Raji (cell line): ENCODE measurements around the gene CYGB.
A peak's percentile ranks its signal among the peaks of the same experiment; 100 is the strongest.

ENCODE experiments used
- POLR2A ChIP-seq: IDR thresholded peaks from 2 replicates; pipeline ENCODE4 v1.6.1; 2011; ENCODE audit warnings: low read depth, low read length, control low read depth; ENCODE audit not compliant: insufficient read depth

Gene CYGB

GRCh38 chr17:76558198-76559095 is 20.9 kb upstream of the CYGB start:
- TF ChIP-seq POLR2A: no peak

DNA sequence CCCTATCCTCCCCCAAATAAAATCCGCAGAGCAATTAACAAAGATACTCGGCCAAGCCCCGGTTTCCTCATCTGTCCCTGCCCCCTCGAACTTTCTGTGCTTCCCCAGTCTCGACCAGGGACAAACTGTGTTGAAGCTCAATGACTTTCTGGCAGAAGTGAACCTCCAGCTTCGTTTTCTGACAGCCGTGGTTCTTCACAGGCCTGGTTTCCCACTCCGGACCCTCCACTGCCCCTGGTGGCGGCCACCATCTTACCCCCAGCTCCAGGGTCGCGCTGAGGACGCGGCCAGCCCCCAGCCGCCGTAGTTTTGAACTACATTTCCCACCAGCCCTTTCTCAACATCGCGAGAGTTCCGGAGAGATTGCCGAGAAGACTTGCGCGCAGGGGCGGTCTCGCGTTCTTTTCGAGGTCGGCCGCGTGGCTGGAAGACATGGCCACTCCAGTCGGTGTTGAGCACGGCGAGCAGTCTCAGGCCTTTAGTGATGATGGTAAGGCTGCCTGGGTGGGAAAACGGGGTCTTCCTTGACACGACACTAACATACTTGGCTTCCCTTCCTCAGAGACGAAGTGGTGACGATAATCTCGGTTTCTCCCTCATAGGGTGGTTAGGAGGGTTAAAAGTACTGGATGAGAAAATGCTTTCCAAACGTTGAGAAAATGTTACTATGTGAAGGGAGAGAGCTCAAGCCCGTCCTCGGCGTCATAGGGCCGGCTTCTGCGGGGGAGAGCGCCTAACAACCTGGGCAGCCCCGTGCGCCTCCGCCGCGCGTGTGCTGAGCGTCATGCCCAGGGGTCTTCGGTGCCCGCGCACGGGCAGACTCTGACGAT is 20.1 kb upstream of the CYGB start:
- peak; percentile 99 for TF ChIP-seq POLR2A

DNA sequence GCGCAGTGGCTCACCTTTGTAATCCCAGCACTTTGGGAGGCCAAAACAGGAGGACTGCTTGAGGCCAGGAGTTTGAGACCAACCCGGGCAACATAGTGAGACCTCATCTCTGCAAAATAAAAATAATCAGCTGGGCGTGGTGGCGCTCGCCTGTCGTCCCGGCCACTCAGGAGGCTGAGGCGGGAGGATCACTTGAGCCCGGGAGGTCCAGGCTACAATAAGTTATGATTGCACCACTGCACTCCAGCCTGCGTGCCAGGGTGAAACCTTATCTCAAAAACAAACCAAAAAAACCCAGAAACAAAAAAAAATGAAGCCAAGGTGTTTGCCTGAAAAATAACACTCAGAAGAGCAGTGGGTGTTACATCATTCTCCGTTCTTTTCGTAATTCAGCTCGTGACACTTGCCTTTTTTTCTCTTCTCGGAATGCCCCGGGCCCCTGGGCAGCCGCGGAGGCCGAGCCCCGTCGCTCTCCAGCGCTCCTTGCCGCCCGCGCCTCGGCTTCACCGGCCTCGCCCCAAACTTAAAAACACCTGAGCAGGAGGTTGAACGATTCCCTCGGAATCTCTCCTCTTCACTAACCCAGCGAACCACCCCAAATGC is 19.4 kb upstream of the CYGB start:
- no peak for TF ChIP-seq POLR2A

DNA sequence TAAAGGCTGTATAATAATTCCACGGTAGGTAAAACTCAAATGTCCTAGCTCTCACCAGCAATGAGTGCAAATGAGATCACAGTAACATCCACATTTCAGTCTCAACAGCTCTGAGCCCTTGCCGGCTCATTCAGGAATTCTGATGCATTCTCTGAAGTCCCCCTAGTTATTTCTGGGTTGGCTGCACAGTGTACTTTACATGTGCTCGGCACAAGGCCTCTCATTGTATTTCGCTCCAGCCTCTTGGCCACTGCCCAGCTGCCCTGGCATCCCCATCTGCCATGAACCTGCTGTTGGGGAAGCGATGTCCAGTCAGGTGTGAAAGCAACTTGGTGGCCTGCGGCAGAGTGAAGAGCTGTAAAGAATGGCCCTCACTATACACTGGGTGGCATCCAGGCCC is 16.6 kb upstream of the CYGB start:
- no peak for TF ChIP-seq POLR2A

- no peak for TF ChIP-seq POLR2A
Observed at GRCh38 chr17:76553178-76553908, 15.8 kb upstream of the CYGB start.

GRCh38 chr17:76551685-76552084 is 14.2 kb upstream of the CYGB start:
- TF ChIP-seq POLR2A: no peak

DNA sequence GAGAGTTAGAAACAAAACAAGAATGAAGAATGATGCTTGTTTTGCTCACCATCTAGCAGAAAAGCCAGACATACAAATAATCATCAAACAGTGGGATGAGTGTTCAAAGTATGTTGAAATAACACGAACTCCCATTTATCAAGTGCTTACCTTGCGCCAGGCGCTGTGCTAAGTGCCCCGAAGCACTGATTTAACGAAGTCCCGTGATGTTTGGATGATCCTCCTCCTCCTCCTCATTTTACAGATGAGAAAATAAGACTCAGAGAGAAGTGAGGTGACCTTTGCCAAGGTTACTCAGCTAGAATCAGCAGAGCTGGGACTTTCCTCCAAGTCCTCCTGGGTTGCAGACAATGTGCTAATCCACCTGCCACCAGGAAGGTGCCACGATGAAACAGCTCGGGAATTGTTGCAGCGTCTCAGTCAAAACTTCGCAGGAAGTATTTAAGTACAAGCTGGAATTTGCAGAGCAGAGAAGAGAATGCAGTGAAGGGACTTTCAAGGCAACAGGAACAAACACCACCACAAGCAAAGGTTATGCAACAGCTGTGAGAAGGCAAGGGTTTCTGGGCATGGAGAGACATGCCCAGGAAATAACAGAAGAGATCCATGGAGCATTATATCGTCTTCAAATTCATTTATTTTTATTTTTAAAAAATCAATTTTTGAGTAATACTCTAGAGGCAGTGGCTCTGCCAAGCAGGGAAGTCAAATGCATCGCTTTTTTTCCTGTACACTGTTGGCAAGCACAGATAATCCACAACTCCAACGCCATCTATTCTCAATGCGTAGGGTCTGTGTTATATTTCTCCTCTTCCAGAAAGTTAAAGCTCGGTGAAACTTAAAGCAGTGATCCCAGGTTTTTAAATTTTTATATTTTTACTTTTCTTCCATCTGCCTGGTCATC is 13.5 kb upstream of the CYGB start:
- TF ChIP-seq POLR2A: no peak

DNA sequence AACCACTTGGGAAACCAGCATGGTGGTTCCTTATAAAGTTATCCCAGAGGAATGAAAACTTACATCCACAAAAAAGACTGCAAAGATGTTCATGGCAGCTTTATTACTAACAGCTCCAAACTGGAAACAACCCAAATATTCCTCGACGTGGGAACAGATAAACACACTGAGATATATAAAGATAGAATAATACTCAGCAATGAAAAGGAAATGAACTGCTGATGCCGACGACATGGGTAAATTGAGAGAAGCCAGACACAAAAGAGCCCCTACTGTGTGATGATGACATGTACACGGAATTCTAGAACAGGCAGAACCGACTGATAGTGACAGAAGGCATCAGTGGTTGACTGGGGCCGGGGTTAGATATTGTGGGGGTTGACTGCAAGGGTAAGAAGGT is 12.0 kb upstream of the CYGB start:
- TF ChIP-seq POLR2A: no peak

- TF ChIP-seq POLR2A: no peak
Observed at GRCh38 chr17:76549215-76549518, 11.7 kb upstream of the CYGB start.

DNA sequence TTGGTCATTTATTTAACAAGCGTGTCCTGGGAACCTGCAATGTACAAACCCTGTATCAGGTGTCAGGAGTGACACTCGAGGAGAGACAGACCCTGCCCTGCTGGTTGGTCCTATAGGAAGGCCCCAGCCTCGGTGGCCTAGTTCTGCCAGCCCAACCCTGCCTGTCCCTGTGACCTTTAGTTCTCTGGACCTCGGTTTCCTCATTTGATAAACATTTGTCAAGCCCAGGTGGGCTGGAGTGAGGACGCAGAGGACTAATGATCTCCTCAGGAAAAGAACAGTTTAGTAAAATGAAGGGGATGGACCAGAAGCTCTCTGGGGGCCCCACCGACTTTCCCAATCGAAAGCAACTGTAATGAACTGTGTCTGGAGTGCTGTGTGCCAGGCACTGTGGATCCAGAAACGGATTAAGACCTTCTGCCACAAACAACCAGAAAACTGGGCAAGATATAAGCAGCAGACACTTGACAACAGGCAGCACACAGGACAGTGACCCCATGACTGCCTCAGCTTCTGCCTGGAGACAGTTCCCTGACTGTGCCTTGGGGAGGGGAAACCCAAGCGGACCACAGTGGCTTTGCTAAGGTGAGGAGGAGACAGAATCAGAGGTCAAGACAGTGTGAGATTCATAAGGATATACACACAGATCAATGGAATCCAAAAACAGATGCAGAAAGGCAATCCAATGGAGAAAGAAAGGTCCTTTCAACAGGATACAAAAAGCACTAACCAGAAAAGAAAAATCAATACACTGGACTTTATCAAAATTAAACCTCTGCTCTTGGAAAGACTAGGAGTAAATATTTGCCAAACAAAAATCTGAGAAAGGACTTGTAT is 11.1 kb upstream of the CYGB start:
- no peak for TF ChIP-seq POLR2A

DNA sequence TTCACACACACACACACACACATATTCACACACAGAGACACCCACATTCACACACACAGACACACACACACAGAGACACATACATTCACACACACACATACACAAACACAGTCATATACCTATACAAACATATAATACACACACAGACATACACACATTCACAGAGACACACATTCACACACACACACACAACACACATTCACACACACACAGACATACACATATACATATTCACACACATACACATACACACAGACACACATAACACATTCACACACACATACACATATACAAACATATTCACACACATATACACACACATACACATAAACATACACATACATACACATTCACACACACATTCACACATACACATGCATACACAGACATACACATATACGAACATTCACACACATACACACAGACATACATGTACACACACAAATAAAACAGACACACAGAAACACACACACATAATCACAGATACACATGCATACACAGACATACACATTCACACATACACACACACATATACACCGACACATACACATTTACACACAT is 10.2 kb upstream of the CYGB start:
- no peak for TF ChIP-seq POLR2A

GRCh38 chr17:76547183-76547641 is 9.7 kb upstream of the CYGB start:
- no peak for TF ChIP-seq POLR2A
